ENCODE data around the gene FOXP3.

- TF ChIP-seq CTCF (conservative IDR thresholded peaks at IDR 0.05; ENCODE audit: low read depth, low read length) (no peak), EZH2 (IDR thresholded peaks at IDR 0.05; ENCODE audit: borderline replicate concordance, low read depth, low read length, poor library complexity, severe bottlenecking) (no peak)
Measured at GRCh38 chrX:49214996-49215526, 49.4 kb downstream of the FOXP3 start.

Data from A673 (cell line).